ENCODE data around the gene CDH22. TPM values are rescaled to one million over a fixed set of nuclear protein-coding genes. Genes with fewer than 3 reads are reported as not detected.

CDH22 gene
- total and polyA plus RNA-seq, 2 donors (not counting 1 experiment from before 2014, with no cell fraction given), result not detected

DNA sequence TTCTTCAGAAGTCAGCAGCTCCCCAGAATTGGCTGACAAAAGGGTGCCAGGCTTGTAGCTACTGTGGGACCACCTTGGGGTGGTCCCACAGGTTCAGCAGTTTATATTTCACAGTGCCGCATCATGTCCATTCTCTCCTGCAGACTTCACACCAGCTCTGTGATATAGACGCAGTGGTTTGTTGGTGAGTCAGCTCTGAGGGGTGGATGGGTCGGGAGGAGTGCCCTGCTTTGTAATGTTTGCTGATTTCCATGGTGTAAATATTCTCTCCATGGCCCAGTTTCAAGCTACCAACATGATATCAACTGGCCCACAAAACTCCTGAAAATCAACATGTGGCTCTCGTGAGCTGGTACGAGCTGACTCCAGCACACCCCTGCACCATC, 78.2 kb downstream of the CDH22 start:
- Histone ChIP-seq H2AFZ (ENCODE audit: insufficient read depth, low read depth, low read length, poor library complexity, severe bottlenecking) (no peak overlapping the region), H3K9ac (ENCODE audit: low read length) (no peak overlapping the region), H3K4me2 (replicated peaks; ENCODE audit: low read depth, low read length, poor library complexity, severe bottlenecking) (no peak overlapping the region), H3K4me3 (ENCODE audit: control extremely low read depth in 1 of 5, extremely low read depth in 1 of 5, insufficient read depth in 1 of 5, low read depth in 2 of 5, low read length in 4 of 5) (no peak overlapping the region), H3K9me3 (ENCODE audit: control extremely low read depth in 1 of 3, control insufficient read depth in 2 of 3, insufficient read depth in 1 of 3, low read length in 2 of 3) (peaks cover 0 to 7% (median 0%) of the 10 kb centered on the region in 3 donors), H3K79me2 (ENCODE audit: control insufficient read depth, insufficient read depth, low read length) (no peaks in the 10 kb centered on the region), H4K20me1 (ENCODE audit: control insufficient read depth, insufficient read depth, low read length, poor library complexity, severe bottlenecking) (no peaks in the 10 kb centered on the region), H3K4me1 (ENCODE audit: control insufficient read depth in 2 of 2, insufficient read depth in 2 of 2, low read length in 2 of 2) (no peaks in the 10 kb centered on the region), H3K27ac (ENCODE audit: low read length in 2 of 2) (no peak overlapping the region), H3K27me3 (replicated peaks in 1 of 4; ENCODE audit: control extremely low read depth in 1 of 4, control insufficient read depth in 3 of 4, insufficient read depth in 4 of 4, low read length in 3 of 4) (peaks cover 0 to 27% (median 0%) of the 10 kb centered on the region in 4 experiments), H3K36me3 (replicated peaks in 1 of 2; ENCODE audit: control extremely low read depth in 1 of 2, control insufficient read depth in 1 of 2, extremely low read depth in 1 of 2, insufficient read depth in 2 of 2, low read length in 1 of 2) (no peaks in the 10 kb centered on the region)
- no peak for TF ChIP-seq EZH2 (IDR thresholded peaks at IDR 0.05; ENCODE audit: borderline replicate concordance, insufficient read depth, low read depth, low read length, poor library complexity, severe bottlenecking)
- TF ChIP-seq, protein P1, sequence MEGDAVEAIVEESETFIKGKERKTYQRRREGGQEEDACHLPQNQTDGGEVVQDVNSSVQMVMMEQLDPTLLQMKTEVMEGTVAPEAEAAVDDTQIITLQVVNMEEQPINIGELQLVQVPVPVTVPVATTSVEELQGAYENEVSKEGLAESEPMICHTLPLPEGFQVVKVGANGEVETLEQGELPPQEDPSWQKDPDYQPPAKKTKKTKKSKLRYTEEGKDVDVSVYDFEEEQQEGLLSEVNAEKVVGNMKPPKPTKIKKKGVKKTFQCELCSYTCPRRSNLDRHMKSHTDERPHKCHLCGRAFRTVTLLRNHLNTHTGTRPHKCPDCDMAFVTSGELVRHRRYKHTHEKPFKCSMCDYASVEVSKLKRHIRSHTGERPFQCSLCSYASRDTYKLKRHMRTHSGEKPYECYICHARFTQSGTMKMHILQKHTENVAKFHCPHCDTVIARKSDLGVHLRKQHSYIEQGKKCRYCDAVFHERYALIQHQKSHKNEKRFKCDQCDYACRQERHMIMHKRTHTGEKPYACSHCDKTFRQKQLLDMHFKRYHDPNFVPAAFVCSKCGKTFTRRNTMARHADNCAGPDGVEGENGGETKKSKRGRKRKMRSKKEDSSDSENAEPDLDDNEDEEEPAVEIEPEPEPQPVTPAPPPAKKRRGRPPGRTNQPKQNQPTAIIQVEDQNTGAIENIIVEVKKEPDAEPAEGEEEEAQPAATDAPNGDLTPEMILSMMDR (IDR thresholded peaks at IDR 0.05), result no peak
- no peak overlapping the region for H3K4me3 Mint-ChIP-seq
- ATAC-seq (ENCODE audit: low read depth) (no peak), DNase-seq (no peak)
- CTCF ChIA-PET, result no interaction called here
- no peaks in the 10 kb centered on the region for H3K9me3 Mint-ChIP-seq (ENCODE audit: insufficient read depth)
- H3K27ac Mint-ChIP-seq, result no peak overlapping the region
- WGBS (ENCODE audit: insufficient coverage), result no CpG with 5 or more reads among the region's 5 CpGs
- POLR2A ChIA-PET, result no interaction called here
- H3K4me1 Mint-ChIP-seq, result no peaks in the 10 kb centered on the region
- peaks cover 31% of the 10 kb centered on the region for H3K27me3 Mint-ChIP-seq
- intact Hi-C loops (cut with micrococcal nuclease), result no loop called here

- Histone ChIP-seq H3K9ac (ENCODE audit: low read length) (no peak overlapping the region), H2AFZ (ENCODE audit: insufficient read depth, low read depth, low read length, poor library complexity, severe bottlenecking) (no peak overlapping the region), H4K20me1 (ENCODE audit: control insufficient read depth, insufficient read depth, low read length, poor library complexity, severe bottlenecking) (no peaks in the 10 kb centered on the region), H3K4me1 (ENCODE audit: control insufficient read depth in 2 of 2, insufficient read depth in 2 of 2, low read length in 2 of 2) (no peaks in the 10 kb centered on the region), H3K27me3 (replicated peaks in 1 of 4; ENCODE audit: control extremely low read depth in 1 of 4, control insufficient read depth in 3 of 4, insufficient read depth in 4 of 4, low read length in 3 of 4) (peaks cover 0 to 27% (median 0%) of the 10 kb centered on the region in 4 experiments), H3K27ac (ENCODE audit: low read length in 2 of 2) (no peak overlapping the region), H3K9me3 (ENCODE audit: control extremely low read depth in 1 of 3, control insufficient read depth in 2 of 3, insufficient read depth in 1 of 3, low read length in 2 of 3) (peaks cover 0 to 7% (median 0%) of the 10 kb centered on the region in 3 donors), H3K4me2 (replicated peaks; ENCODE audit: low read depth, low read length, poor library complexity, severe bottlenecking) (no peak overlapping the region), H3K36me3 (replicated peaks in 1 of 2; ENCODE audit: control extremely low read depth in 1 of 2, control insufficient read depth in 1 of 2, extremely low read depth in 1 of 2, insufficient read depth in 2 of 2, low read length in 1 of 2) (no peaks in the 10 kb centered on the region), H3K79me2 (ENCODE audit: control insufficient read depth, insufficient read depth, low read length) (no peaks in the 10 kb centered on the region), H3K4me3 (ENCODE audit: control extremely low read depth in 1 of 5, extremely low read depth in 1 of 5, insufficient read depth in 1 of 5, low read depth in 2 of 5, low read length in 4 of 5) (no peak overlapping the region)
- Mint-ChIP-seq H3K4me1 (no peaks in the 10 kb centered on the region), H3K27ac (no peak overlapping the region), H3K9me3 (ENCODE audit: insufficient read depth) (no peaks in the 10 kb centered on the region), H3K4me3 (no peak overlapping the region), H3K27me3 (peaks cover 35% of the 10 kb centered on the region)
- intact Hi-C loops (cut with micrococcal nuclease), result no loop called here
- WGBS (ENCODE audit: insufficient coverage), result 43% methylated on average over 2 of the region's 5 CpGs
- ATAC-seq (ENCODE audit: low read depth), result no peak
- ChIA-PET POLR2A (no interaction called here), CTCF (no interaction called here)
- DNase-seq, result no peak
- no peak for TF ChIP-seq EZH2 (IDR thresholded peaks at IDR 0.05; ENCODE audit: borderline replicate concordance, insufficient read depth, low read depth, low read length, poor library complexity, severe bottlenecking)
- TF ChIP-seq, protein P1 (IDR thresholded peaks at IDR 0.05), result no peak
Measured at GRCh38 chr20:46229478-46230105, 78.7 kb downstream of the CDH22 start.
